Coronary artery (tissue), 2 donors: ENCODE data around the gene ASXL2.
"Not testable (repeated sequence)": the region's sequence is repeated elsewhere in the genome, so short reads cannot be mapped to it uniquely, and the experiment has no call there.

Experiments
- DNase-seq: peaks from one replicate; pipeline ENCODE4 v3.0.0-alpha.2; 2017; ENCODE audit warnings: low spot score
- H3K27ac ChIP-seq, 2 donors: fragments of 200-600 bp; sonication (generic); one replicate each; pipeline ENCODE4 v1.5.1; 2016 to 2019
- H3K4me3 ChIP-seq: fragments of 200-600 bp; sonication (generic); 2 replicates; pipeline ENCODE4 v1.5.1; 2016; ENCODE audit warnings: mild to moderate bottlenecking, moderate library complexity
- TF ChIP-seq, protein P1 (sequence below): fragments of 200-600 bp; sonication (generic); IDR thresholded peaks from one replicate; pipeline ENCODE4 v1.5.1; 2019; ENCODE audit warnings: antibody characterized with exemption

ASXL2 gene

DNA sequence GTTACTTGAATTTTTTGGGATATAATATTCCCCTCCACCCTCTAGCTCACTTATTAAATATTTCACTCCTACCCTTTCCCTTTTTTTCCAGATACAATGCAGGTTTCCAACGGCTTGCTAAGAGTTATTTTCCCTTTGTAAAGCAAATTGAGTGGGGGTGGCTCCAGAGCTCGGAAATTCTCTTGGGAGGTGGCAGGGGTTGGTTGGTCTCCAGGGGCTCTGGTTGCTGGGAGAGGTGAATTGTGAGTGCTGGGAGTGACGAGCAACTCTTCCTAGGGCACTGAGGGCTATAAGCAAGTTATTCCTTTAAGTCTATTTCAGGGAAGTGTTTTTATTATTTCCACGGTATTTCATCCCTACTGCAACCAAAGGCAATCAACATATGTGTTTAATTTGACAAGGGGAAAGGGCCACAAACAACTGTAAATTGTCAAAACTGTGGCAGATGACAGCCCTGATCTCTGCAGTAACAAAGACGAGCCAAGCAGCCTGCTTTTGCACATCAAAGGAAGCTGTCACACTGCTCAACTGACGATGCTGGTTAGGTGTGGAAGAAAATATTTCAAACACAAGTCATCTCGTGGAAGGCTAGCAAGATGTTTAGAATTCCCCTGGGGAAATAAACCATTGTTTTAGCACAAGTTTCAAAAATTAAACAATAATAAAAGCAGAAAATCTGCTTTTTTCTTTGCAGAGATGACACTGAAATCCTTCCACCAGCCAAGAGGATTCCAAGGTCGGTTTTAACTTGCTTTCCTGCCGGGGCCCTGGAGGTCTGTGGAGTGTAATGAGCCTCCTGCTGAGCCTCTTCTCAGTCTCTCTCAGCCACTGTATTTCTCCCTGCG, 34.8 kb upstream of the ASXL2 start:
- no peak for DNase-seq
- no peak overlapping the region for H3K27ac ChIP-seq
- TF ChIP-seq, protein P1, sequence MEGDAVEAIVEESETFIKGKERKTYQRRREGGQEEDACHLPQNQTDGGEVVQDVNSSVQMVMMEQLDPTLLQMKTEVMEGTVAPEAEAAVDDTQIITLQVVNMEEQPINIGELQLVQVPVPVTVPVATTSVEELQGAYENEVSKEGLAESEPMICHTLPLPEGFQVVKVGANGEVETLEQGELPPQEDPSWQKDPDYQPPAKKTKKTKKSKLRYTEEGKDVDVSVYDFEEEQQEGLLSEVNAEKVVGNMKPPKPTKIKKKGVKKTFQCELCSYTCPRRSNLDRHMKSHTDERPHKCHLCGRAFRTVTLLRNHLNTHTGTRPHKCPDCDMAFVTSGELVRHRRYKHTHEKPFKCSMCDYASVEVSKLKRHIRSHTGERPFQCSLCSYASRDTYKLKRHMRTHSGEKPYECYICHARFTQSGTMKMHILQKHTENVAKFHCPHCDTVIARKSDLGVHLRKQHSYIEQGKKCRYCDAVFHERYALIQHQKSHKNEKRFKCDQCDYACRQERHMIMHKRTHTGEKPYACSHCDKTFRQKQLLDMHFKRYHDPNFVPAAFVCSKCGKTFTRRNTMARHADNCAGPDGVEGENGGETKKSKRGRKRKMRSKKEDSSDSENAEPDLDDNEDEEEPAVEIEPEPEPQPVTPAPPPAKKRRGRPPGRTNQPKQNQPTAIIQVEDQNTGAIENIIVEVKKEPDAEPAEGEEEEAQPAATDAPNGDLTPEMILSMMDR = no peak
- H3K4me3 ChIP-seq = no peak overlapping the region

DNA sequence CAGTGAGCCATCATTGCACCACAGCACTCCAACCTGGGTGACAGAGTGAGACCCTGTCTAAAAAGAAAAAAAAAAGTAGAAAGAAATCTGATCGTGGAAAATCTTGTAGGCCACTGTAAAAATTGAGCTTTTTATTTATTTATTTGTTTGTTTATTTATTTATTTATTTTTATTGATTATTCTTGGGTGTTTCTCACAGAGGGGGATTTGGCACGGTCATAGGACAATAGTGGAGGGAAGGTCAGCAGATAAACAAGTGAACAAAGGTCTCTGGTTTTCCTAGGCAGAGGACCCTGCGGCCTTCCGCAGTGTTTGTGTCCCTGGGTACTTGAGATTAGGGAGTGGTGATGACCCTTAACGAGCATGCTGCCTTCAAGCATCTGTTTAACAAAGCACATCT, 31.3 kb upstream of the ASXL2 start:
- H3K27ac ChIP-seq, H3K4me3 ChIP-seq, DNase-seq: not testable (repeated sequence)

DNA sequence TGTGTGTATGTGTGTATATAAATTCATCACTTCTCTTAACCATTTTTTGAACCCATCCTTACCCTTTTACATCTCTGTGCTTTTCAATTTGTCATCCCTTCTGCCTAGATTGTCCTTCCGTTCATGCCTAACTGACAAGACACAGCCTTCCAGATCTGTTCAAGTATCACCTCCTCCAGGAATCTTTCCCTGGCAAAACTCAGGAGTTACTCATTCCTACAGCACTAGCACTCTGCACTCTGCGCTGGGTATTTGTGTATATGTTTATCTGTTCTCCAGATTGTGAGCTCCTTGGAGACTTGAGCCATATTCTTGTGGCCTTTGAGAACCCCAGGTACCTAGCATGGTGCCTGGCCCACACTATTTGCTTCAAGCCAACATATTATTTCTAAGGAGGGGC, 26.8 kb upstream of the ASXL2 start:
- Histone ChIP-seq H3K4me3 (no peak overlapping the region), H3K27ac (no peak overlapping the region)
- DNase-seq = no peak
- TF ChIP-seq, protein P1 = no peak

DNA sequence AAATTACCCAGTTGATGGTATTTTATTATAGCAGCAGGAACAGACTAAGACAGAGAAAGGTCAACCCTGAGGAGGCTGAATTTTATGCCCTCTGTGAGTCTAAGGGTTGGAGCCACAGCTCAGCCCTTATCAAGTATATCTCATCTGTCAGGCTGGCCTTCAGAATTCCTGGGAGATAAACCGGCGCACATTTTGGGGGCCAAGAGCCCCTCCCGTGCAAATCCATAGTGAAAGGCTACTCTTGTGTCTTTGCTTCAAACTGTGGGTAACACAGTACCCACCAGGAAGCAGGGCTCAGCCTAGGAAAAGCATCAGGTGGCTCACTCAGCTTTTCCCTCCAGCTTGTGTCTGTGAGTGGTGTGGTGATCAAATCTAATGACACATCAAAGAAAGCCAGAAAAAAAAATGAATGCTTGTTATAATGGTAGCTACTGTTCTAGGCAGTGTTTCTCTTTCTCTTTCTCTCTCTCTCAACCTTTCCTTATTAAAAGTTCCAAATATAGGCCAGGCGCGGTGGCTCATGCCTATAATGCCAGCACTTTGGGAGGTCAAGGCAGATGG, 25.0 kb upstream of the ASXL2 start:
- Histone ChIP-seq H3K27ac (no peak overlapping the region), H3K4me3 (no peak overlapping the region)
- TF ChIP-seq, protein P1 = no peak
- no peak for DNase-seq

DNA sequence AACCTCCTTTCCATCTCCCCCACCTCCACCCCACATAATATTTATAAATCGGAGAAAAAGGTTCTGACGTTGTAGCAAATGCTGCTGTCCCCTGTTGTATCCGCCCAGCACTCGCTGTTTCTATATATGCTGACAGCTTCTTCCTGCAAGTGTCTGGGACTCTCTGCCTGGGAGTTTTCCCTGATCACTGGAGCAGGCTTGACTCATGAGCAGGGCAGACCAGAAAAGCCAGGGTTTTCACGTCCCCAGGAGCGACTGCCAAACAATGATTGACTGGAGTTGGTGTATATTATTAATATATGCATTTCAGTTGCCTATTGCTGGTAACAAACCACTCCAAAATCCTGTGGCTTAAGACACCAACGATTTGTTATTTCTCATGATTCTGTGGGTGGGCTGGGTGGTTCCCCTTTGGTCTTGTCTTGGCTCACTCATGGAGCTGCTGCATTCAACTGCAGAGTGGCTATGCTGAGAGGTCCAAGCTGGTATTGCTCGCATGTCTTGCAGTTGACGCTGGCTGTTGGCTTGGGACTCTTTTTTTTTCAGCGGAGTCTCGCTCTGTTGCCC, 21.2 kb upstream of the ASXL2 start:
- no peak for DNase-seq
- H3K27ac ChIP-seq = no peak overlapping the region
- TF ChIP-seq, protein P1 = no peak
- no peak overlapping the region for H3K4me3 ChIP-seq

DNA sequence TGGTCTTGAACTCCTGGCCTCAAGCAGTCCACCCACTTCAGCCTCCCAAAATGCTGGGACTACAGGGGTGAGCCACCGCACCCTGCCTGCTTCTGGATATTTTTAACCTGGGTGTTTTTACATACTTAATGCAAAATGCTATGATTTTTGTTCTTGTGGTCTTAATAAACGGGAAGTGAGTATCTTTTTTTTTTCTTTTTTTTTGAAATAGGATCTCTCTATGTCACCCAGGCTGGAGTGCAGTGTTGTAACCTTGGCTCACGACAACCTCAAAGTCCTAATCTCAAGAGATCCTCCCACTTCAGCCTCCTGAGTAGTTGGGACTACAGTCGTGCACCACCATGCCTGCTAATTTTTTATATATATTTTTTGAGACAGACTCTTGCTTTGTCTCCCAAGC, 19.2 kb upstream of the ASXL2 start:
- DNase-seq = no peak
- TF ChIP-seq, protein P1 = no peak
- Histone ChIP-seq H3K4me3 (no peak overlapping the region), H3K27ac (no peak overlapping the region)

DNA sequence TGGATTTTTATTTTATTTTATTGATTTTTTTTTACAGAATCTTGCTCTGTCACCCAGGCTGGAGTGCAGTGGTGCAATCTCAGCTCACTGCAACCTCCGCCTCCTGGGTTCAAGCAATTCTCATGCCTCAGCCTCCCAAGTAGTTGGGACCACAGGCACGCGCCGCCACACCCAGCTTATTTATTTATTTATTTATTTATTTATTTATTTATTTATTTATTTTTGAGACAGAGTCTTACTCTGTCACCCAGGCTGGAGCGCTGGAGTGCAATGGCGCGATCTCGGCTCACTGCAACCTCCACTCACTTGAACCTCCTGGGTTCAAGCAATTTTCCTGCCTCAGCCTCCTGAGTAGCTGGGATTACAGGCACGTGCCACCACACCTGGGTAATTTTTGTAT, 18.0 kb upstream of the ASXL2 start:
- H3K4me3 ChIP-seq, DNase-seq, H3K27ac ChIP-seq: not testable (repeated sequence)

DNA sequence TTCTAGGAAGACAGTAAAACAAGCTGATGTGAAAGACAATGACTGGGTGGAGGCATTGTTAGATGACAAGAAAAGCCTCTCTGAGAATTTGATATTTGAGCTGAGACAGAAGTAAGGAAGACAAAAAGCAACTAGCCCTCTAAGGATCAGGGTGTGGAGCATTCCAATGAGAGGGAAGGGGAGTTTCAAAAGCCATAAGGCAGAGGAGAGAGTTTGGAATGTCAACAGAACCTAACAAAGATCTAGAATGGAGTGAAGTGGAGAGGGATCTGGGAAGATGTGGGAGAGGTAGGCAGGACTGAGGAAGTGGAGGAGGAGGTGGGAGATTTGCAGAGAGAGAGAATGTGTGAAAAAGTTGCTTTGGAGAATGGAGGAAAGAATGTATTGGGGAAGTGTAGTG, 17.3 kb upstream of the ASXL2 start:
- no peak for DNase-seq
- Histone ChIP-seq H3K27ac (no peak overlapping the region), H3K4me3 (no peak overlapping the region)

More for the DNA sequence above, 17.3 kb upstream of the ASXL2 start:
- TF ChIP-seq, protein P1 = no peak
